Measurements from ENCODE around the gene COL9A2.

- TF ChIP-seq POLR2A (IDR thresholded peaks at IDR 0.05) (no peak), CTCF (IDR thresholded peaks at IDR 0.05) (no peak)
Observed at GRCh38 chr1:40300249-40300567, 16.9 kb downstream of the COL9A2 start.
